Suprapubic skin (tissue), 3 donors: ENCODE measurements around the gene STON2.

Experiments
- CTCF ChIP-seq, 2 donors: fragments of 200-600 bp in 1 of 2; fragments of 450-650 bp in 1 of 2; sonication (generic) in 1 of 2; IDR thresholded peaks; one replicate each; pipeline ENCODE4 v1.5.1; 2016 to 2019; ENCODE audit warnings: antibody characterized with exemption in 2 of 2, mild to moderate bottlenecking in 1 of 2, moderate library complexity in 1 of 2
- EP300 ChIP-seq: sonication (generic); formaldehyde crosslinking; IDR thresholded peaks from one replicate; pipeline ENCODE4 v1.6.1; 2017; ENCODE audit warnings: antibody characterized with exemption
- POLR2A ChIP-seq, 2 donors: fragments of 450-650 bp; IDR thresholded peaks; one replicate each; pipeline ENCODE4 v1.6.1; 2017; ENCODE audit warnings: antibody characterized with exemption in 2 of 2, mild to moderate bottlenecking in 2 of 2, moderate library complexity in 2 of 2

- TF ChIP-seq CTCF (IDR thresholded peaks at IDR 0.05) (no peak), EP300 (no peak), POLR2A (IDR thresholded peaks at IDR 0.05) (no peak)
Observed at GRCh38 chr14:81220580-81220829, 179.6 kb downstream of the STON2 start.
